OCI-LY7 (cell line): Measurements from ENCODE around the gene ABI3.

Experiments used
- CTCF ChIP-seq: fragments of 200-600 bp; sonication (generic); conservative IDR thresholded peaks from 2 replicates; pipeline ENCODE4 v1.5.1; 2014; ENCODE audit warnings: mild to moderate bottlenecking, antibody characterized with exemption, low read length, moderate library complexity, mixed read lengths
- EZH2phosphoT487 ChIP-seq: fragments of 200-600 bp; sonication (generic); IDR thresholded peaks from 2 replicates; pipeline ENCODE4 v1.6.1; 2018; ENCODE audit warnings: low read depth, borderline replicate concordance, mild to moderate bottlenecking, mixed run types, antibody characterized with exemption, low read length, moderate library complexity, mixed read lengths

- TF ChIP-seq CTCF (no peak), EZH2phosphoT487 (no peak)
Measured at GRCh38 chr17:49193513-49194296, 16.8 kb upstream of the ABI3 start.
